ENCODE measurements around the gene RPS16.

Gene RPS16

GRCh38 chr19:39436350-39436716 is 584 bp upstream of the RPS16 start:
- ChIA-PET CTCF (interaction anchor here (0.6 to 1.5 kb wide), 4 partner anchors 15 to 96 kb away, joined by 3 to 5 read pairs (median 4); partner anchors contain the start of genes EID2B and PLEKHG2), POLR2A (interaction anchor here (0.6 to 1.9 kb wide), 63 partner anchors 9 to 1186 kb away, joined by 3 to 78 read pairs (median 5); partner anchors contain the start of genes DLL3, EID2B, MED29 and PAF1)
- no peak for DNase-seq (ENCODE audit: extremely low spot score)
- TF ChIP-seq HDGF (IDR thresholded peaks at IDR 0.05; ENCODE audit: borderline replicate concordance), result no peak
- no peak for TF ChIP-seq SUZ12 (IDR thresholded peaks at IDR 0.05)
- TF ChIP-seq L3MBTL2 (conservative IDR thresholded peaks at IDR 0.05), result no peak
- TF ChIP-seq ARNT (IDR thresholded peaks at IDR 0.05), result no peak
- no peak for TF ChIP-seq LEF1 (IDR thresholded peaks at IDR 0.05; ENCODE audit: borderline replicate concordance)
- TF ChIP-seq FOXA1 (IDR thresholded peaks at IDR 0.05), result no peak
- TF ChIP-seq FOXM1 (IDR thresholded peaks at IDR 0.05; ENCODE audit: borderline replicate concordance), result no peak
- TF ChIP-seq SP1 (IDR thresholded peaks at IDR 0.05), result no peak
- no peak for TF ChIP-seq BHLHE40 (IDR thresholded peaks at IDR 0.05; ENCODE audit: borderline replicate concordance)
- TF ChIP-seq TARDBP (IDR thresholded peaks at IDR 0.05), result no peak
- TF ChIP-seq FOXK2 (IDR thresholded peaks at IDR 0.05), result no peak
- no peak for TF ChIP-seq ZNF384 (IDR thresholded peaks at IDR 0.05)
- TF ChIP-seq CTBP1 (IDR thresholded peaks at IDR 0.05; ENCODE audit: borderline replicate concordance), result no peak

GRCh38 chr19:39434123-39435076 is 1.3 kb downstream of the RPS16 start:
- CTCF ChIA-PET, result interaction anchor here (1.5 kb wide), 2 partner anchors 13 to 23 kb away, joined by 4 to 5 read pairs; partner anchors contain the start of gene PLEKHG2
- POLR2A ChIA-PET, result interaction anchor here (0.9 to 2.5 kb wide), 19 partner anchors 7 to 112 kb away, joined by 3 to 78 read pairs (median 12); partner anchors contain the start of genes EID2B, MED29, PAF1 and SAMD4B
- TF ChIP-seq TARDBP (IDR thresholded peaks at IDR 0.05) (no peak), ZNF384 (IDR thresholded peaks at IDR 0.05) (no peak), ARNT (IDR thresholded peaks at IDR 0.05) (no peak), SP1 (IDR thresholded peaks at IDR 0.05) (no peak), BHLHE40 (IDR thresholded peaks at IDR 0.05; ENCODE audit: borderline replicate concordance) (no peak), CTBP1 (IDR thresholded peaks at IDR 0.05; ENCODE audit: borderline replicate concordance) (no peak), HDGF (IDR thresholded peaks at IDR 0.05; ENCODE audit: borderline replicate concordance) (no peak), FOXA1 (IDR thresholded peaks at IDR 0.05) (no peak), ELF4 (IDR thresholded peaks at IDR 0.05) (no peak), FOXM1 (IDR thresholded peaks at IDR 0.05; ENCODE audit: borderline replicate concordance) (no peak), SUZ12 (IDR thresholded peaks at IDR 0.05) (no peak), PKNOX1 (IDR thresholded peaks at IDR 0.05) (no peak)
- DNase-seq (ENCODE audit: extremely low spot score), result no peak

GRCh38 chr19:39433480-39434079 is 2.2 kb downstream of the RPS16 start:
- TF ChIP-seq NFRKB (IDR thresholded peaks at IDR 0.05) (no peak), ELF4 (IDR thresholded peaks at IDR 0.05) (no peak), CTBP1 (IDR thresholded peaks at IDR 0.05; ENCODE audit: borderline replicate concordance) (no peak), L3MBTL2 (conservative IDR thresholded peaks at IDR 0.05) (no peak), PKNOX1 (IDR thresholded peaks at IDR 0.05) (no peak), FOXK2 (IDR thresholded peaks at IDR 0.05) (no peak), TARDBP (IDR thresholded peaks at IDR 0.05) (no peak), HDGF (IDR thresholded peaks at IDR 0.05; ENCODE audit: borderline replicate concordance) (no peak), SUZ12 (IDR thresholded peaks at IDR 0.05) (no peak), FOXA1 (IDR thresholded peaks at IDR 0.05) (no peak), SP1 (IDR thresholded peaks at IDR 0.05) (no peak)
- no peak for DNase-seq (ENCODE audit: extremely low spot score)
- ChIA-PET CTCF (no interaction called here), POLR2A (interaction anchor here (0.7 to 2.5 kb wide), 6 partner anchors 10 to 53 kb away, joined by 3 to 9 read pairs (median 3); partner anchors contain the start of gene SUPT5H)

GRCh38 chr19:39432677-39433025 is 3.1 kb downstream of the RPS16 start:
- DNase-seq (ENCODE audit: extremely low spot score), result no peak
- CTCF ChIA-PET, result no interaction called here
- POLR2A ChIA-PET, result interaction anchor here (1.2 to 2.5 kb wide), 3 partner anchors 9 to 18 kb away, joined by 3 to 9 read pairs (median 6); no protein-coding TSS in a partner anchor
- TF ChIP-seq NFRKB (IDR thresholded peaks at IDR 0.05) (no peak), CTBP1 (IDR thresholded peaks at IDR 0.05; ENCODE audit: borderline replicate concordance) (no peak), ELF4 (IDR thresholded peaks at IDR 0.05) (0 out of 2 replicates have a peak, but pooled peaks have one; percentile 27)

- POLR2A ChIA-PET, result no interaction called here
- DNase-seq (ENCODE audit: extremely low spot score), result no peak
- TF ChIP-seq PKNOX1 (IDR thresholded peaks at IDR 0.05) (no peak), ZNF384 (IDR thresholded peaks at IDR 0.05) (no peak), FOXK2 (IDR thresholded peaks at IDR 0.05) (no peak), FOXM1 (IDR thresholded peaks at IDR 0.05; ENCODE audit: borderline replicate concordance) (no peak), L3MBTL2 (conservative IDR thresholded peaks at IDR 0.05) (no peak), SUZ12 (IDR thresholded peaks at IDR 0.05) (no peak), CTBP1 (IDR thresholded peaks at IDR 0.05; ENCODE audit: borderline replicate concordance) (no peak), FOXA1 (IDR thresholded peaks at IDR 0.05) (no peak), LEF1 (IDR thresholded peaks at IDR 0.05; ENCODE audit: borderline replicate concordance) (no peak), HDGF (IDR thresholded peaks at IDR 0.05; ENCODE audit: borderline replicate concordance) (no peak), ELF4 (IDR thresholded peaks at IDR 0.05) (no peak), ARNT (IDR thresholded peaks at IDR 0.05) (no peak), SP1 (IDR thresholded peaks at IDR 0.05) (no peak), BHLHE40 (IDR thresholded peaks at IDR 0.05; ENCODE audit: borderline replicate concordance) (no peak), NFRKB (IDR thresholded peaks at IDR 0.05) (no peak)
- CTCF ChIA-PET, result interaction anchor here (1.2 kb wide), 1 partner anchor 33 kb away, joined by 3 read pairs; no protein-coding TSS in a partner anchor
Observed at GRCh38 chr19:39430675-39431593, 4.8 kb downstream of the RPS16 start.

Data from HEK293T (cell line).